GM12873 (cell line): ENCODE results near the gene PTPN22.

Source experiments
- CTCF ChIP-seq: IDR thresholded peaks from 2 replicates; pipeline ENCODE4 v1.5.1; 2012; ENCODE audit warnings: low read depth, mild to moderate bottlenecking, moderate library complexity, low read length, control low read depth; ENCODE audit not compliant: insufficient read depth; ENCODE audit errors: missing control alignments

PTPN22 gene

DNA sequence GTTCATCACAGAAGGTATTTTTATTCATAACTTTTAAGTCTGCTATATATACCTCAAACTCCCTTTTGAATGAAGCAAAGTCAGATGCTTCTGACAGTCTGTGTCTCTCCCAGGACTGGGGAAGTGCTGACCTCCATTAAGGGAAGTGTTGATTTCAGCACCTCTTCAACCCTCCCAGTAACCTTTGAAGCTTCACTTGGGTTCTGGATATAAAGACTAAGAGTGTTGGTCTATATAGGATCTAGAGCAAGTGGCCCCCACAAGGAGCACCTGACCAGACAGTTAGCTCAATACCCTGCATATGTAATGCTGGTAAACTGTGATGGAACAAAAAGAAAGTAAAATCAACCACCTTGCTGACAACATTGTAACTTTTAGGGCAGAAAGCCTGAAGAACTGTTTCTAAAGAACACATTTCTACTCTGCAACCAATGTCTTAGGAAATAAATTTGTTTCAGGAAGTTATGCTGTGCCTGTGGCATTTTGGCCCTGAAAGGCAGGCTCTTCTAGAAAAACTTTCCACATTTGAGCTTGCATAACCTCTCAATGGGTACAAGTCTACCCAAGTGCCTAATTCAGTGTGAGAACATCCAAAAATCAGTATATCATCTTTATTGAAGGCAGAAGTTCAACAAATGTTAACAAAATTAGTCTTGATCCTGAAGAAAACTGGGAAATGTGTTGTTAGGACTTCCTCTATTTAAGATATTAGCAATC is 865 bp upstream of the PTPN22 start:
- TF ChIP-seq CTCF = no peak

DNA sequence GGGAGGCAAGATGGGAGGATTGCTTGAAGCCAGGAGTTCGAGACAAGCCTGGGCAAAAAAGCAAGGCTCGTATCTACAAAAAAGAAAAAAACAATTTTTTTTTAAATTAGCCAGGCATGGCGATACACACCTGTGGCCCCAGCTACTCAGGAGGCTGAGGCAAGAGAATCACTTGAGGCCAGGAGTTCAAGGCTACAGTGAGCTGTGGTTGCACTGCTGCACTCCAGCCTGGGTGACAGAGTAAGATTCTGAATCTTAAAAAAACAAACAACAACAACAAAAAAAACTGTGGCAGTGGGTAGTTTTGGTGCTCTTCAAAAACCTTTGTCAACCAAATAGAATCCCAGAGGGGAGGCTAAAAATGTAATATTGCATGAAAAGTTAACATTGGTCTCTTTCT is 734 bp downstream of the PTPN22 start:
- TF ChIP-seq CTCF = no peak

GRCh38 chr1:113868387-113869083 is 3.0 kb downstream of the PTPN22 start:
- no peak for TF ChIP-seq CTCF

- no peak for TF ChIP-seq CTCF
These were observed 9.9 kb downstream of the PTPN22 start for GRCh38 chr1:113861641-113862040.

GRCh38 chr1:113860891-113861290 is 10.6 kb downstream of the PTPN22 start:
- no peak for TF ChIP-seq CTCF

DNA sequence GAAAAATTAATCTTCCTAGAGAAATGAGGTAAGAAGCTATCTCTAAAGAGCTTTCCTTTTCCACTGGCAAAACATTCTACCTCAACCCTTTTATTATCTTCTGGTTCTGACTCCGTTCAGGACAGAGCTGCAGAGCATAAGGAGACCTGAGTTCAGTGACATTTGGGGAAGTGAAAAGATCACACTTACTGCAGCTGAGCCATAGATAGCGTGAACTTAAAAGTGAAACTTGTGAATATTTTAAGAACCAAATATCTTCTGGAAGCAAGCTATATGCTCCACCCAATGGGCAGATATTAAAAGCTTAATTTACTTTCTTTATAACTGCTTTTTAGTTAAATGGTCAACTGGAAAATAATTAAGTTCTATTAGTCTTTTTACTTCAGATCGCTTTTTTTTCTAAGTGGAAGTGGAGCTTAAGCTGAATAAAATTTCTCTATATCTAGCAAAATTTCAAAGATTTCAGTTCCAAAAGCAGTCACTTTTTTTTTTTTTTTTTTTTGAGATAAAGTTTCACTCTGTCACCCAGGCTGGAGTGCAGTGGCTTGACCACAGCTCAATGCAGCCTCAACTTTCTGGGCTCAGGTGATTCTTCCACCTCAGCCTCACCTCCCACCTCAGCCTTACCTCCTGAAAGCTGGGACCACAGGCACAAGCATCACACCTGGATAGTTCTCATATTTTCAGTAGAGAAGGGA is 11.9 kb downstream of the PTPN22 start:
- no peak for TF ChIP-seq CTCF

GRCh38 chr1:113858982-113859381 is 12.5 kb downstream of the PTPN22 start:
- TF ChIP-seq CTCF = no peak
